Mesendoderm (in vitro differentiated cells): ENCODE data around the gene ECSCR. TPM values are rescaled to one million over a fixed set of nuclear protein-coding genes. Genes with fewer than 3 reads are reported as not detected.

Experiments
- small RNA-seq: library from polyadenylated mRNA; stranded (forward); fragments of <200 nt; extraction: miRNeasy Mini kit (QIAGEN cat#:217004); gene quantifications from one replicate; pipeline ENCODE3, GENCODE V24; 2013; ENCODE audit not compliant: insufficient read depth

Gene ECSCR

Small RNAs within 50 kb of the gene (small RNA-seq; reads per million reads assigned to genes)
- not detected for gene RNU5B-4P
